ENCODE measurements around the gene CPNE4. TPM values are rescaled to one million over a fixed set of nuclear protein-coding genes. Genes with fewer than 3 reads are reported as not detected.

CPNE4 gene
- total and polyA plus RNA-seq, 7 donors: 0.03 to 0.04 TPM; not detected in 5

GRCh38 chr3:131957980-131958379 is 76.8 kb downstream of the CPNE4 start:
- intact Hi-C loops (cut with DNase I): no loop called here
- no peak for TF ChIP-seq CTCF (IDR thresholded peaks at IDR 0.05)
- Histone ChIP-seq H3K36me3 (ENCODE audit: insufficient read depth in 1 of 2, low read depth in 1 of 2) (no peaks in the 10 kb centered on the region), H3K4me1 (no peaks in the 10 kb centered on the region), H3K4me3 (no peak overlapping the region), H3K27me3 (ENCODE audit: insufficient read depth in 3 of 3, low read length in 2 of 3) (no peaks in the 10 kb centered on the region), H3K27ac (no peak overlapping the region), H3K9me3 (no peaks in the 10 kb centered on the region)
- DNase-seq: no peak
- ATAC-seq: no peak
- WGBS, 3 donors: 64 to 89% (median 83%) methylated on average over 1 of the region's 1 CpG

GRCh38 chr3:131957511-131957910 is 77.3 kb downstream of the CPNE4 start:
- Histone ChIP-seq H3K36me3 (ENCODE audit: insufficient read depth in 1 of 2, low read depth in 1 of 2) (no peaks in the 10 kb centered on the region), H3K4me3 (no peak overlapping the region), H3K4me1 (no peaks in the 10 kb centered on the region), H3K27me3 (ENCODE audit: insufficient read depth in 3 of 3, low read length in 2 of 3) (no peaks in the 10 kb centered on the region), H3K9me3 (no peaks in the 10 kb centered on the region), H3K27ac (no peak overlapping the region)
- DNase-seq (no peak), ATAC-seq (no peak)
- WGBS, 3 donors: 63 to 72% (median 65%) methylated on average over 5 of the region's 5 CpGs
- intact Hi-C loops (cut with DNase I): no loop called here
- TF ChIP-seq CTCF (IDR thresholded peaks at IDR 0.05): no peak

- ATAC-seq (no peak), DNase-seq (no peak)
- no peak for TF ChIP-seq CTCF (IDR thresholded peaks at IDR 0.05)
- no peaks in the 10 kb centered on the region for H3K4me1 ChIP-seq
- H3K9me3 ChIP-seq: no peaks in the 10 kb centered on the region
- WGBS, 3 donors: 51 to 53% (median 51%) methylated on average over 1 of the region's 1 CpG
- intact Hi-C loops (cut with DNase I): no loop called here
- H3K27me3 ChIP-seq (ENCODE audit: insufficient read depth in 3 of 3, low read length in 2 of 3): no peaks in the 10 kb centered on the region
- H3K4me3 ChIP-seq: no peak overlapping the region
- H3K36me3 ChIP-seq (ENCODE audit: insufficient read depth in 1 of 2, low read depth in 1 of 2): no peaks in the 10 kb centered on the region
- H3K27ac ChIP-seq: no peak overlapping the region
Observed at GRCh38 chr3:131948806-131949205, 86.0 kb downstream of the CPNE4 start.

- DNase-seq (no peak), ATAC-seq (no peak)
- H3K27me3 ChIP-seq (ENCODE audit: insufficient read depth in 3 of 3, low read length in 2 of 3): no peaks in the 10 kb centered on the region
- no peaks in the 10 kb centered on the region for H3K36me3 ChIP-seq (ENCODE audit: insufficient read depth in 1 of 2, low read depth in 1 of 2)
- no peak overlapping the region for H3K4me3 ChIP-seq
- intact Hi-C loops (cut with DNase I): no loop called here
- no peaks in the 10 kb centered on the region for H3K4me1 ChIP-seq
- H3K27ac ChIP-seq: no peak overlapping the region
- 68 to 74% (median 72%) methylated on average over 1 of the region's 1 CpG for WGBS, 3 donors
- no peak for TF ChIP-seq CTCF (IDR thresholded peaks at IDR 0.05)
- no peaks in the 10 kb centered on the region for H3K9me3 ChIP-seq
Observed at GRCh38 chr3:131944676-131945075, 90.1 kb downstream of the CPNE4 start.

- Histone ChIP-seq H3K36me3 (ENCODE audit: insufficient read depth in 1 of 2, low read depth in 1 of 2) (no peaks in the 10 kb centered on the region), H3K27me3 (ENCODE audit: insufficient read depth in 3 of 3, low read length in 2 of 3) (no peaks in the 10 kb centered on the region), H3K4me3 (no peak overlapping the region), H3K27ac (no peak overlapping the region), H3K9me3 (no peaks in the 10 kb centered on the region), H3K4me1 (no peaks in the 10 kb centered on the region)
- no peak for TF ChIP-seq CTCF (IDR thresholded peaks at IDR 0.05)
- DNase-seq: no peak
- no peak for ATAC-seq
- intact Hi-C loops (cut with DNase I): no loop called here
- WGBS, 3 donors: 22 to 37% (median 24%) methylated on average over 3 of the region's 3 CpGs
Observed at GRCh38 chr3:131933665-131934064, 101.1 kb downstream of the CPNE4 start.
